ENCODE results near the gene FTCD.
"Not testable (repeated sequence)": the region's sequence is repeated elsewhere in the genome, so short reads cannot be mapped to it uniquely, and the experiment has no call there.

FTCD gene

GRCh38 chr21:46140352-46141003, 14.9 kb downstream of the FTCD start:
- DNase-seq (ENCODE audit: low read depth) = not testable (repeated sequence)

GRCh38 chr21:46139686-46140085, 15.7 kb downstream of the FTCD start:
- no peak for DNase-seq (ENCODE audit: low read depth)

GRCh38 chr21:46138383-46138970, 16.9 kb downstream of the FTCD start:
- no peak for DNase-seq (ENCODE audit: low read depth)

GRCh38 chr21:46137908-46138307, 17.5 kb downstream of the FTCD start:
- no peak for DNase-seq (ENCODE audit: low read depth)

GRCh38 chr21:46136739-46137349, 18.5 kb downstream of the FTCD start:
- no peak for DNase-seq (ENCODE audit: low read depth)

GRCh38 chr21:46135782-46136395, 19.5 kb downstream of the FTCD start:
- DNase-seq (ENCODE audit: low read depth) = no peak

- DNase-seq (ENCODE audit: low read depth) = no peak
Measured at GRCh38 chr21:46131838-46132651, 23.3 kb downstream of the FTCD start.

- no peak for DNase-seq (ENCODE audit: low read depth)
Measured at GRCh38 chr21:46131588-46131837, 23.9 kb downstream of the FTCD start.

GRCh38 chr21:46130831-46131587, 24.4 kb downstream of the FTCD start:
- no peak for DNase-seq (ENCODE audit: low read depth)

GRCh38 chr21:46129846-46130651, 25.3 kb downstream of the FTCD start:
- no peak for DNase-seq (ENCODE audit: low read depth)

- no peak for DNase-seq (ENCODE audit: low read depth)
Measured at GRCh38 chr21:46128933-46129571, 26.3 kb downstream of the FTCD start.

GRCh38 chr21:46128106-46128932, 27.1 kb downstream of the FTCD start:
- DNase-seq (ENCODE audit: low read depth) = no peak

GRCh38 chr21:46127239-46128105, 27.9 kb downstream of the FTCD start:
- no peak for DNase-seq (ENCODE audit: low read depth)

- no peak for DNase-seq (ENCODE audit: low read depth)
Measured at GRCh38 chr21:46126309-46127238, 28.8 kb downstream of the FTCD start.

GRCh38 chr21:46125846-46126301, 29.5 kb downstream of the FTCD start:
- DNase-seq (ENCODE audit: low read depth) = no peak

- DNase-seq (ENCODE audit: low read depth) = no peak
Measured at GRCh38 chr21:46124926-46125845, 30.2 kb downstream of the FTCD start.

Measured in stimulated activated CD8-positive, alpha-beta memory T cell treated with anti-CD3 and anti-CD28 coated beads, Interleukin-4, amount 100 ng/mL, for 24 hours (primary cell).